CD4-positive, alpha-beta T cell treated with Interleukin-15 for 4 hours (primary cell): ENCODE measurements around the gene ZNF777.
"Not testable (repeated sequence)": the region's sequence is repeated elsewhere in the genome, so short reads cannot be mapped to it uniquely, and the experiment has no call there.

Experiments
- DNase-seq: peaks from one replicate; pipeline ENCODE4 v3.0.0-alpha.2; 2020; ENCODE audit warnings: low spot score

ZNF777 gene

GRCh38 chr7:149460493-149461277, at the start of gene ZNF777:
ZNF777 (minus strand) TSS chr7:149461062; CDS start chr7:149456022, 5,040 bp downstream.
- DNase-seq, result peak; percentile 86

DNA sequence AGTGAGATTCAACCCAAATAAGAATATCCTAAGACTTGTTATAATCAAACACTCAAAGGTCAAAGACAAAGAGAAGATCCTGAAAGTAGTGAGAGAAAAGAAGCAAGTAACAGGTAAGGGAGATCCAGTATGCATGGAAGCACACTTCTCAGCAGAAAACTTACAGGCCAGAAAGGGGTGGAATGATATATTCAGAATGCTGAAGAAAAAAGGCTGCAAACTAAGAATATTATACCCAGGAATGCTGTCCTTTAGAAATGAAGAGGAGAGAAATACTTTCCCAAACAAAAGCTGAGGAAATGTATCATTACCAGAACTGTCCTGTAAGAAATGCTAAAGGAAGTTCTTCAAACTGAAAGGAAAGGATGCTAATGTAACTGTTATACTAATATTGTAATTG, 49.4 kb upstream of the ZNF777 start:
- DNase-seq, result no peak

DNA sequence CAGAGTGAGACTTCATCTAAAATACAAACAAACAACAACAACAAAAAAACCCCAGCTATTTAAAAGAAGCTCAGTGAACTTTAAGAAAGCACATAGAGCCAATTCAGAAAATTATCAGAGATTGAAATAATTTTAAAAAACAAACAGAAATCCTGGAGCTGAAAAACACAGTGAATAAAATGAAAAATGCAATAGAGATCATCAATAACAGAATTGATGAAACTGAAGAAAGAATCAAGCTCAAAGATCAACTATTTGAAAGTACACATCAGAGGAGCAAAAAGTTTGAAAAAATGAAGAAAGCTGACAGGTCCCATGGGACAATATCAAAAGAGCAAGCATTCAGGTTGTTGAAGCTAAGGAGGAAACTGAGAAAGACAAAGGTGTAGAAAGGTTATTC, 48.9 kb upstream of the ZNF777 start:
- DNase-seq, result no peak

GRCh38 chr7:149505551-149505950, 44.7 kb upstream of the ZNF777 start:
- no peak for DNase-seq

DNA sequence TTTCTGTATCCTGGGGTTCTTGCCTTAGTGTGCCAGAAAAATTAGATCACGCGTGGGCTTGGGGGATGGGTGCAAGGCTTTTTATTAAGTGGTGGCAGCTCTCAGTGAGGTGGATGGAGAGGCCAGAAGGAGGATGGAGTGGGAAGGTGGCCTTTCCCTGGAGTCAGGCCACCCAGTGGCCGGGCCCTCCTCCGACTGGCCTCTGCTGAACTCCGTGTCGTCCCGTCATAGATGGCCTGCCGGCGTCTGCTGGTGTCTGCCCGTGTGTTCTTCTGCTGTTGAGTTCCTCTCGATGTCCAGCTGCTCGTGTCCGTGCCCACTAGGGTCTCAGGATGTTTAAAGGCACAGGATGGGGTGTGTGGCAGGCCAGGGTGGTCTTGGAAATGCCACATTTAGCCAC, 40.8 kb upstream of the ZNF777 start:
- DNase-seq, result no peak

DNA sequence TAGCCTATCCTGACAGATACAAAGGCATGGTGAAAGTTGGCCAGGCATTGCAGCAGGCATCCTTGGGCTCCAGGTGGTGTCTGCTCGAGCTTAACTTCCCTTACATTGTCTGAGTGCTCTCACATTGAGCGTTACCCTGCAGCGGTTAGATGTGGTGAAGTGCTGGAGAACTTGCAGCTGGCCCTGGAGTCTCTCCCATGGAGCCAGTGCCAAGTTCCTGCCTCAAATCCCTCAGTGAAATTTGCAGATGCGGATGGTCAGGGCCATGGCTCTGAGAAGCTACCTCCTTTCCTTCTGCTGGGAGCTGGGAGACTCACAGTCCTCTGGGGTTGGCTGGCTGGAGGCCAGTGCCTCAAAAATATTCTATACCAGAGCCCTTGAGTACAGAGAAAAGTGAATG, 40.0 kb upstream of the ZNF777 start:
- DNase-seq, result no peak

GRCh38 chr7:149500201-149500600, 39.3 kb upstream of the ZNF777 start:
- no peak for DNase-seq

DNA sequence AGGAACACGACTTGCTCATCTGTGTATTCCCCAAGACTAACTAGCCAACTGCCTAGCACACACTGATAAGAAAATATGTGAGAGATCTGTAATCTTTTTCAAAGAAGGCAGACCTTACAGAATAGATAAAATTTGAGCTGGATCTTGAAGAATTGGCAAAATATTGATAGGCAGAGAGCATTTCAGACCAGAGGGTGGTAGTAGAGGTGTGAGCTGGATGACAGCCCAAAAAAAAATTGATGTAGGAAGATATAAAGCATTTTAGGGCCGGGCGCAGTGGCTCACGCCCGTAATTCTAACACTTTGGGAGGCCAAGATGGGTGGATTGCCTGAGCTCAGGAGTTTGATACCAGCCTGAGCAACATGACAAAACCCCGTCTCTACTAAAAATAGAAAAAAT, 37.9 kb upstream of the ZNF777 start:
- DNase-seq, result no peak

DNA sequence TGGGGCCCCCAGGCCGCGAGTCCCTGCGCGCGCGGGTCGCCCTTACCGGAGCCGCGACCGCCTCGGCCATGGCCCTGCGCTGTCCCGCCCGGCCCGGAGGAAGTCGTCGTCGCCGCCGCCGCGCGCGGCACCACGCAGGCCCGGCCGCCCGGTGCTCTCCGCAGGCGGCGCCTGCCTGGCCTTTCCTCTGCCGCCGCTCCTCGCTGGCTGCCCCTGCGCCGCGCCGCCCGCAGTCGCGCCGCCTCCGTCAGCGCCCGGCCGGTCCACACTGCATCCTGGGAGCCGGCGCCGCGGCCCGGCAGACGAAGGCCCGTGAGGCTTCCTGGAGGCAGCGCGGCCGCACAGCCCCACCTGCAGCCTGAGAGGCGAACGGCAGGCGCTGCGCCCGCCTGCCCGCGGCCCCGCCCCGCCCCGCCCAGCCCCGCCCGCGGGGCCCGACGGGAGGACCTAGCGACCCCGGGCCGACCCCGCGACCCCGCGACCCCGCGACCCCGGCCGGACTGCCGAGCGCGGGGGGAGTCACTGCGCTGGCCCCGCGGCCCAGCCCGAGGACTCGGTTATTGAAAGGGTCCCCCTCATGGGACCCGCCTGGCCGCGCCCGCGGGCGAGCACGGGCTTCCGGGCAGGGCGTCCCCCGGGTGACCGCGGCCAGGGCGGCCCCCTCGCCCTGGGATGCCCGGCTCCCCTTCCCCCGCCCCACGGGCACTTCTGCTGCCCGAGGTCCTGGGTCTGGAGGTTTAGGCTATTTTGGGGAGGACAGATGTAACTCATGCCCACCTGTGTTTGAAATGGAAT, 36.8 kb upstream of the ZNF777 start, which contains the start of gene ZNF746:
TSS of gene ZNF746 (minus strand) at position 343 of the 795 bp plus-strand sequence. CDS start at position 70, 273 bp downstream.
- DNase-seq, result peak; percentile 81

- DNase-seq, result peak; percentile 41
Measured at GRCh38 chr7:149496642-149497391, 36.0 kb upstream of the ZNF777 start.

DNA sequence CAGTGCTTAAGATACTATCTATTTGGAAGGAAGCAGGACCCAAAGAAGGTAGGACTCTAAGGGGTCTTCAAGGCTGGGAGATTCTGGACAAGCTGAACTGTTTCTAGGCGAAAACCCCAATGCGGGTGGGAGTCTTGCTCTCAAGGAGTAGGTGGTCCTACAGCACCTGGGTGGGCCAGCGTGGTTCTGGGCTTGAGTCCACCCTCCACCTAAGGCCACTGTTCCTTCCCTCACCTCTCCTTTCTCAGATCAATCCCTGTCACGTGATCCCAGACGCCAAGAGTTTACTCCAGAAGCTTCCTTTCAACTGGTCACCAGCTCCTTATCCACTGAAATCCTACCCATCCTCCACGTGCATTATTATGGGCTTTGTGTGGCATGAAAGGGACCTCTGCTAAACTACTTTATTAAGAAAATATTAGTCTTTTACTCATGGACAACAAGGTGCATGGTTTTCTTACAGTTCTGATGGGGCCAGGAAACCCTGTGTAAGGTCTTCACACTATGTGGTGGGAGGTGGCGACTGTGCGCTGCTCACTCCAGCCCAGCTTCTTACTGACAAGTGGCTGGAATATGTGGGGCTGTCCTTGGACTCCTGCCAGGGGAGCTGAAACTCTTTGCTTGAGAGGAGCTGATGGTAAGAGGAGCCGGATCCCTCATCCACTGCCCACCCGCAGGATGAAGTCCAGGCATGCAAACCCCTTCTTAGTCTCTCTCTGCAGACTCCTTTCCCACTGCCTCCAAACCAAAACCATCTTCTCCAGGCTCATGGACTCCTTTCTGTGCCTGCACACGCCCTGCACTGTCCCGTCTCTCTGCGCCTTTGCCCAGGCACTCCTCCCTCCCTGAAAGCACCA, 35.2 kb upstream of the ZNF777 start:
- no peak for DNase-seq

GRCh38 chr7:149494738-149495368, 34.0 kb upstream of the ZNF777 start:
- DNase-seq, result no peak

GRCh38 chr7:149493975-149494374, 33.1 kb upstream of the ZNF777 start:
- not testable (repeated sequence) for DNase-seq

GRCh38 chr7:149493366-149493765, 32.5 kb upstream of the ZNF777 start:
- no peak for DNase-seq

DNA sequence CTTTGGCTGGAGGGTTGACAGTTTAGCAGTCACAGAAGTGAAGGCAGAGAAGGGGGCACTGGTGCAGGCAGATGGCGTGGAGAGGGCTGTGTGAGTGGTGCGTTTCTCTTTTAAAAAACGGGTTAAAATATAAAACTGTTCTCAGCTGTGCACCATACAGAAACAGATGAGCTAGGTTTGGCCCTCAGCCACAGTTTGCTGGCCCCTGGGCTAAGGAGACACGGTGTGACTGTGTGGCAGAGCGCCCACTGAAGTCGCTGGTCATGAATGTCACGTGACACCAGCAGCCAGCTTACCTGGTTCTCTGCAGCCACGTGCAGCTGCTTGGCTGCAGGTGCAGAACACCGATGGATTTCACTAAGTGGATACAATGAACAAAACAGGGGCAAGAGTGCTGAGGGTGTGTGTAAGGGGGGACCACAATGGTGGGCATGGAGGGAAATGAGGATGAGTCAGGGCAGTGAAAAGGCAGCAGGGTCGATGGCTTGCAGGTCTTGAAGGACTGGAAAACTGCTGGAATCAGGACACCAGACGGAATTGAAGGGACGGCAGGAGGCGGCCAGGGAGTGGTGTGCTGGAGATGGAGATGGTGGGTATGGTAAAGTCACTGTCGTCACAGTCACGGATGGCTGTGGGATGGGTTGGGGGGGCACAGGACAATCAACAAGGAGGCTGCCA, 29.4 kb upstream of the ZNF777 start:
- DNase-seq, result no peak

DNA sequence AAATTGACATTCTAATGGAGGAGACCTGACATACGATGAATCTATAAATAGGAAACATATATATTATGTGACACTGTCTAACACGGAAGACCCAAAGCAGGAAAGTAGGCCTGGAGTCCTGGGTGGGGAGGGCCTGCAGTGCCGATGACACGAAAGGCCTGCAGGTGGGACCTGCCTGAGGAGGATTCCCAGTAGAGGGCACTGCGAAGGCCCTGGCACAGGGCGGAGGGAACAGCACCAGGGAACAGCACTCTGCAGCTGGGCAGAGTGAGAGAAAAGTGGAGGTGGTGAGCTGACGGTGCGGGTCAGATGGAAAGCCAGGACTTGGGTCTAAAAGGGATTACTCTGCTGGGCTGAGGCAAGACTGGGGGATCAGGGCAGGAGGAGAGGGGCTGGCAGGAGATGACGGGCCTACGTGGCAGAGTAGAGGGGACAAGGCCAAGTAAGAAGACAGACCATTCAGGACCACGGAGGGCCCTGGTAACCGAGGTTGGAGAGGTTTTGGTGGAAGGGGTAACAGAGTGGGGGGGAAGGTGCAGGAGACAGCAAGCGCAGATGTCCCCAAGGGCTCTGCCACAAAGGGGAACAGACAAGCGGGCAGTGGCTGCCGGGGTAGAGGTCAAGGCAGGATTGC, 28.6 kb upstream of the ZNF777 start:
- DNase-seq, result no peak

GRCh38 chr7:149479568-149479967, 18.7 kb upstream of the ZNF777 start:
- DNase-seq, result no peak

- DNase-seq, result no peak
Measured at GRCh38 chr7:149478754-149479153, 17.9 kb upstream of the ZNF777 start.

- no peak for DNase-seq
Measured at GRCh38 chr7:149477494-149478443, 16.9 kb upstream of the ZNF777 start.
